Measurements from ENCODE around the gene KLHL17.

GRCh38 chr1:918843-919242 lies 41.5 kb upstream of the KLHL17 start:
- TF ChIP-seq, protein P1, sequence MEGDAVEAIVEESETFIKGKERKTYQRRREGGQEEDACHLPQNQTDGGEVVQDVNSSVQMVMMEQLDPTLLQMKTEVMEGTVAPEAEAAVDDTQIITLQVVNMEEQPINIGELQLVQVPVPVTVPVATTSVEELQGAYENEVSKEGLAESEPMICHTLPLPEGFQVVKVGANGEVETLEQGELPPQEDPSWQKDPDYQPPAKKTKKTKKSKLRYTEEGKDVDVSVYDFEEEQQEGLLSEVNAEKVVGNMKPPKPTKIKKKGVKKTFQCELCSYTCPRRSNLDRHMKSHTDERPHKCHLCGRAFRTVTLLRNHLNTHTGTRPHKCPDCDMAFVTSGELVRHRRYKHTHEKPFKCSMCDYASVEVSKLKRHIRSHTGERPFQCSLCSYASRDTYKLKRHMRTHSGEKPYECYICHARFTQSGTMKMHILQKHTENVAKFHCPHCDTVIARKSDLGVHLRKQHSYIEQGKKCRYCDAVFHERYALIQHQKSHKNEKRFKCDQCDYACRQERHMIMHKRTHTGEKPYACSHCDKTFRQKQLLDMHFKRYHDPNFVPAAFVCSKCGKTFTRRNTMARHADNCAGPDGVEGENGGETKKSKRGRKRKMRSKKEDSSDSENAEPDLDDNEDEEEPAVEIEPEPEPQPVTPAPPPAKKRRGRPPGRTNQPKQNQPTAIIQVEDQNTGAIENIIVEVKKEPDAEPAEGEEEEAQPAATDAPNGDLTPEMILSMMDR (IDR thresholded peaks at IDR 0.05; ENCODE audit: low read length), result no peak
- no peak for TF ChIP-seq EZH2 (IDR thresholded peaks at IDR 0.05; ENCODE audit: borderline replicate concordance, low read length)
